ENCODE measurements around the gene CABCOCO1. TPM values are rescaled to one million over a fixed set of nuclear protein-coding genes. Genes with fewer than 3 reads are reported as not detected.

CABCOCO1 gene
- total and polyA plus RNA-seq, 2 of the 13 experiments (the other 11 are each of a cell fraction or from before 2014, with no cell fraction given) = not detected

DNA sequence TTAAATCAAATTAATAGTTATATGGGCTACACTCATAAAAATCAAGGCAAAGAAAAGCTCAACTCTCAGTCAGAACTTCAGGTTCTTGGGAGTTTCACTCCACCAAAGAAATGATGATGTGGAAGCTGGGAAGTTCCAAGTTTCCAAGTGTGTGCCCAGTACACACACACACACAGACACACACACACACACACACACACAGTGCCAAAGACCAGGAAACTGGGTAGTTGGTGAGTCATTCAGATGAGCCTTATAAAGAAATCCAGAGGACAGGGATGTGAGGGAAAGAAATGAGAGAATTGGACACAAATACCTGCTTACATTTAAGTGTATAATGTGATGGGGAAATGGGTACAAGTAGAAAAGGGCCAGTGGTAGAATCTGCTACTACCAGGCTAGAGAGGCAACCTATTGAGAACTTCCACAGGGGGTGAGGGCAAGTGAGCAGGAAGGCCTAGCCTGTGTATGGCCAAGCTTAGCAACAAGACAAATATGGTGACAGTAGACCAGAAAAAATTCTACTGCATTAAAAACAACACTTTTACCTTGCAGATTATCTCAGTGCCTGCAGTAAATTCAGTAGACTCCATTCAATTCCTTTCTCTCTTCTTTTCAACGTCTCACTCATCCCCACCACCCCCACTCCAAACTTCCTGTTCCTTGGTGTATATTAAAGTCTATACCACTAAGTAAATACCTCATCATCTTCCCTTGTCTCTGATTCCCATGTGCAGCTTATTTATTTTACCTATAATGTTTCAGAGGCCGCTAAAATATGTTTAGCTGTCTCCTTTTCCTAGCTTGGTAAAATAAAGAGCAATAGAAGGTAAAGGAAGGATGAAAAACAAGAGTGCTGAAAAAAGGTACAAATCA, 95.0 kb downstream of the CABCOCO1 start:
- Histone ChIP-seq H3K4me2 (ENCODE audit: low read depth, low read length) (no peak overlapping the region), H3K36me3 (replicated peaks in 1 of 2; ENCODE audit: control insufficient read depth in 1 of 2, insufficient read depth in 2 of 2, low read length in 2 of 2) (no peaks in the 10 kb centered on the region), H3K79me2 (ENCODE audit: insufficient read depth, low read length) (no peaks in the 10 kb centered on the region), H2AFZ (ENCODE audit: low read length) (no peak overlapping the region), H3K27ac (ENCODE audit: extremely low read length, insufficient read depth, low read length) (no peak overlapping the region), H3K27me3 (ENCODE audit: control insufficient read depth in 1 of 2, insufficient read depth in 2 of 2, low read length in 2 of 2) (no peaks in the 10 kb centered on the region), H3K9me3 (ENCODE audit: low read length) (no peaks in the 10 kb centered on the region), H3K9ac (ENCODE audit: insufficient read depth, low read depth, low read length) (no peak overlapping the region), H4K20me1 (ENCODE audit: insufficient read depth, low read length) (no peaks in the 10 kb centered on the region), H3K4me3 (replicated peaks in 1 of 3; ENCODE audit: insufficient read depth in 1 of 3, low read depth in 2 of 3, low read length in 3 of 3) (no peak overlapping the region), H3K4me1 (ENCODE audit: insufficient read depth, low read length) (peaks cover 8% of the 10 kb centered on the region)
- ATAC-seq = no peak
- POLR2A ChIA-PET = interaction anchor here (0.8 kb wide), 1 partner anchor 79 kb away, joined by 3 read pairs; no protein-coding TSS in a partner anchor
- TF ChIP-seq PRMT3 (CRISPR knock-in tag; IDR thresholded peaks at IDR 0.05; ENCODE audit: borderline replicate concordance, low read depth) = no peak
- TF ChIP-seq FOSL2 (CRISPR knock-in tag; IDR thresholded peaks at IDR 0.05) = peak; percentile 20; the same call in 1 of the 2 replicates
- no peak for DNase-seq (ENCODE audit: low spot score)
- FAIRE-seq = no peak
- in situ Hi-C loops (cut with HindIII; ENCODE audit: extremely low pct_ligation_motif_present, low pct_unique_long_range_greater_than_20kb) (no loop called here), intact Hi-C loops (cut with micrococcal nuclease; ENCODE audit: unreplicated experiment) (loop anchor here (10.0 kb wide), 1 partner anchor 277 kb away; no protein-coding TSS in a partner anchor)
- WGBS (ENCODE audit: low lambda C conversion rate) = 42% methylated on average over 2 of the region's 2 CpGs
- CTCF ChIA-PET (ENCODE audit: low intra/inter-chr PET ratio, low total read pairs) = no interaction called here
- BruUV-seq (replicated peaks) = no TSS peak

DNA sequence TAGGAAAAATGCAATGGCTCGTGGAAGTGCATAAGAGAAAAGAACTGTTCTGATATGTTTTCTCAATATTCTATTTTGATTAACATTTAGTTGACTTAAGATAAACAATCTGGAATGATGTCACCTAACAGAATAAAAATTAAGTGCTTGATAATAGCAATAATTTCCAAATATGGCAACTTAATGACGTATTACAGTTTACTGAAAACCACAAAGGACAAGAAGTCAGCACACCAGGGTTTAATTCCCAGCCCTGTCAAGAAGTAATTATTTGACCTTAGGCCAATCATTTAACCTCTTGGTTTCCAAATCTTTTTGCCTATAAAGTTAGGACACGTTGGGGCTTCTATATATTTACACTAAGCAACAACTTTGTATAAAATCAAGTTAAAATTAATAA, 95.7 kb downstream of the CABCOCO1 start:
- H3K9me3 ChIP-seq (ENCODE audit: low read length) = no peaks in the 10 kb centered on the region
- DNase-seq (ENCODE audit: low spot score) = no peak
- no peaks in the 10 kb centered on the region for H3K36me3 ChIP-seq (replicated peaks in 1 of 2; ENCODE audit: control insufficient read depth in 1 of 2, insufficient read depth in 2 of 2, low read length in 2 of 2)
- no peaks in the 10 kb centered on the region for H3K79me2 ChIP-seq (ENCODE audit: insufficient read depth, low read length)
- H3K9ac ChIP-seq (ENCODE audit: insufficient read depth, low read depth, low read length) = no peak overlapping the region
- no peak for ATAC-seq
- H3K4me2 ChIP-seq (ENCODE audit: low read depth, low read length) = no peak overlapping the region
- H3K4me3 ChIP-seq (replicated peaks in 1 of 3; ENCODE audit: insufficient read depth in 1 of 3, low read depth in 2 of 3, low read length in 3 of 3) = no peak overlapping the region
- 22% methylated on average over 3 of the region's 3 CpGs for WGBS (ENCODE audit: low lambda C conversion rate)
- CTCF ChIA-PET (ENCODE audit: low intra/inter-chr PET ratio, low total read pairs) = no interaction called here
- H3K4me1 ChIP-seq (ENCODE audit: insufficient read depth, low read length) = peaks cover 1% of the 10 kb centered on the region
- H2AFZ ChIP-seq (ENCODE audit: low read length) = no peak overlapping the region
- H4K20me1 ChIP-seq (ENCODE audit: insufficient read depth, low read length) = no peaks in the 10 kb centered on the region
- H3K27me3 ChIP-seq (ENCODE audit: control insufficient read depth in 1 of 2, insufficient read depth in 2 of 2, low read length in 2 of 2) = no peaks in the 10 kb centered on the region
- in situ Hi-C loops (cut with HindIII; ENCODE audit: extremely low pct_ligation_motif_present, low pct_unique_long_range_greater_than_20kb) (no loop called here), intact Hi-C loops (cut with micrococcal nuclease; ENCODE audit: unreplicated experiment) (loop anchor here (10.0 kb wide), 1 partner anchor 276 kb away; no protein-coding TSS in a partner anchor)
- no peak for FAIRE-seq
- no peak overlapping the region for H3K27ac ChIP-seq (ENCODE audit: extremely low read length, insufficient read depth, low read length)
- POLR2A ChIA-PET = no interaction called here
- no TSS peak for BruUV-seq (replicated peaks)
- TF ChIP-seq POLR2AphosphoS5 (IDR thresholded peaks at IDR 0.05; ENCODE audit: low read depth, low read length) (no peak), CHCHD3 (CRISPR knock-in tag; IDR thresholded peaks at IDR 0.05) (no peak), SALL2 (CRISPR knock-in tag; IDR thresholded peaks at IDR 0.05) (no peak), ZNF549 (CRISPR knock-in tag; IDR thresholded peaks at IDR 0.05) (no peak), DR1 (CRISPR knock-in tag; IDR thresholded peaks at IDR 0.05) (no peak), ZNF24 (IDR thresholded peaks at IDR 0.05) (no peak), SAP130 (CRISPR knock-in tag; IDR thresholded peaks at IDR 0.05; ENCODE audit: low read depth) (no peak), RFXAP (CRISPR knock-in tag; IDR thresholded peaks at IDR 0.05; ENCODE audit: borderline replicate concordance) (no peak), PHF20 (CRISPR knock-in tag; IDR thresholded peaks at IDR 0.05) (no peak), EED (CRISPR knock-in tag; IDR thresholded peaks at IDR 0.05) (no peak), TBP (CRISPR knock-in tag; IDR thresholded peaks at IDR 0.05) (no peak)
- TF ChIP-seq, protein P1, sequence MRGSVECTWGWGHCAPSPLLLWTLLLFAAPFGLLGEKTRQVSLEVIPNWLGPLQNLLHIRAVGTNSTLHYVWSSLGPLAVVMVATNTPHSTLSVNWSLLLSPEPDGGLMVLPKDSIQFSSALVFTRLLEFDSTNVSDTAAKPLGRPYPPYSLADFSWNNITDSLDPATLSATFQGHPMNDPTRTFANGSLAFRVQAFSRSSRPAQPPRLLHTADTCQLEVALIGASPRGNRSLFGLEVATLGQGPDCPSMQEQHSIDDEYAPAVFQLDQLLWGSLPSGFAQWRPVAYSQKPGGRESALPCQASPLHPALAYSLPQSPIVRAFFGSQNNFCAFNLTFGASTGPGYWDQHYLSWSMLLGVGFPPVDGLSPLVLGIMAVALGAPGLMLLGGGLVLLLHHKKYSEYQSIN (CRISPR knock-in tag; IDR thresholded peaks at IDR 0.05; ENCODE audit: borderline replicate concordance) = no peak
- TF ChIP-seq, protein P2, sequence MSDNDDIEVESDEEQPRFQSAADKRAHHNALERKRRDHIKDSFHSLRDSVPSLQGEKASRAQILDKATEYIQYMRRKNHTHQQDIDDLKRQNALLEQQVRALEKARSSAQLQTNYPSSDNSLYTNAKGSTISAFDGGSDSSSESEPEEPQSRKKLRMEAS (IDR thresholded peaks at IDR 0.05) = no peak
- TF ChIP-seq, protein P3, sequence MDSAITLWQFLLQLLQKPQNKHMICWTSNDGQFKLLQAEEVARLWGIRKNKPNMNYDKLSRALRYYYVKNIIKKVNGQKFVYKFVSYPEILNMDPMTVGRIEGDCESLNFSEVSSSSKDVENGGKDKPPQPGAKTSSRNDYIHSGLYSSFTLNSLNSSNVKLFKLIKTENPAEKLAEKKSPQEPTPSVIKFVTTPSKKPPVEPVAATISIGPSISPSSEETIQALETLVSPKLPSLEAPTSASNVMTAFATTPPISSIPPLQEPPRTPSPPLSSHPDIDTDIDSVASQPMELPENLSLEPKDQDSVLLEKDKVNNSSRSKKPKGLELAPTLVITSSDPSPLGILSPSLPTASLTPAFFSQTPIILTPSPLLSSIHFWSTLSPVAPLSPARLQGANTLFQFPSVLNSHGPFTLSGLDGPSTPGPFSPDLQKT (CRISPR knock-in tag; IDR thresholded peaks at IDR 0.05; ENCODE audit: borderline replicate concordance) = no peak

Data from HepG2 (cell line).